ENCODE measurements around the gene TBC1D9.
"Not testable (repeated sequence)": the region's sequence is repeated elsewhere in the genome, so short reads cannot be mapped to it uniquely, and the experiment has no call there.

Gene TBC1D9

DNA sequence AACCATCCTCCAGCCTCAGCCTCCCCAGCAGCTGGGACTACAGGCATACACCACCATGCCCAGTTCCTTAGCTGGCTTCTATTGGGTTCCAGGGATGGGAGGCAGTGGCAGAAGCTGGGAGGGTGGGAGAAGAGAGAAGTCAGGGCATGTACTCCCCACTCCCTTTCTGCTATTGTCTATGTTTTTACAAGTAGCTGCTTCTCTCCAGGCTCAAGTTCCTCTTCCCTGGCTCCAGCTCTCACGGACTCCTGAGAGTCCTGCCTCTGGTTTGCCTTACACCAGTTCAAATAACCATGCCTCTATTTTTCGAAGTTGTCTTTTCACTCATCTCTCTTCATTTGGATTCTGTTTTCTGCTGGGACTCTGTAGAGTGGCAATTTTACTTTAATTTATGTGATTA, 2.9 kb downstream of the TBC1D9 start:
- no peak for DNase-seq
- no peak overlapping the region for H3K27ac ChIP-seq
- no peak overlapping the region for H3K4me3 ChIP-seq (ENCODE audit: low read depth, low read length)
- in situ Hi-C loops (cut with HindIII; ENCODE audit: low pct_ligation_motif_present, low sequenced_read_pairs): no loop called here
- TF ChIP-seq, protein P1, sequence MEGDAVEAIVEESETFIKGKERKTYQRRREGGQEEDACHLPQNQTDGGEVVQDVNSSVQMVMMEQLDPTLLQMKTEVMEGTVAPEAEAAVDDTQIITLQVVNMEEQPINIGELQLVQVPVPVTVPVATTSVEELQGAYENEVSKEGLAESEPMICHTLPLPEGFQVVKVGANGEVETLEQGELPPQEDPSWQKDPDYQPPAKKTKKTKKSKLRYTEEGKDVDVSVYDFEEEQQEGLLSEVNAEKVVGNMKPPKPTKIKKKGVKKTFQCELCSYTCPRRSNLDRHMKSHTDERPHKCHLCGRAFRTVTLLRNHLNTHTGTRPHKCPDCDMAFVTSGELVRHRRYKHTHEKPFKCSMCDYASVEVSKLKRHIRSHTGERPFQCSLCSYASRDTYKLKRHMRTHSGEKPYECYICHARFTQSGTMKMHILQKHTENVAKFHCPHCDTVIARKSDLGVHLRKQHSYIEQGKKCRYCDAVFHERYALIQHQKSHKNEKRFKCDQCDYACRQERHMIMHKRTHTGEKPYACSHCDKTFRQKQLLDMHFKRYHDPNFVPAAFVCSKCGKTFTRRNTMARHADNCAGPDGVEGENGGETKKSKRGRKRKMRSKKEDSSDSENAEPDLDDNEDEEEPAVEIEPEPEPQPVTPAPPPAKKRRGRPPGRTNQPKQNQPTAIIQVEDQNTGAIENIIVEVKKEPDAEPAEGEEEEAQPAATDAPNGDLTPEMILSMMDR (IDR thresholded peaks at IDR 0.05; ENCODE audit: low read depth, low read length, missing control alignments): no peak
- no peaks in the 10 kb centered on the region for H3K36me3 ChIP-seq (replicated peaks)
- H3K27me3 ChIP-seq (replicated peaks): no peaks in the 10 kb centered on the region

DNA sequence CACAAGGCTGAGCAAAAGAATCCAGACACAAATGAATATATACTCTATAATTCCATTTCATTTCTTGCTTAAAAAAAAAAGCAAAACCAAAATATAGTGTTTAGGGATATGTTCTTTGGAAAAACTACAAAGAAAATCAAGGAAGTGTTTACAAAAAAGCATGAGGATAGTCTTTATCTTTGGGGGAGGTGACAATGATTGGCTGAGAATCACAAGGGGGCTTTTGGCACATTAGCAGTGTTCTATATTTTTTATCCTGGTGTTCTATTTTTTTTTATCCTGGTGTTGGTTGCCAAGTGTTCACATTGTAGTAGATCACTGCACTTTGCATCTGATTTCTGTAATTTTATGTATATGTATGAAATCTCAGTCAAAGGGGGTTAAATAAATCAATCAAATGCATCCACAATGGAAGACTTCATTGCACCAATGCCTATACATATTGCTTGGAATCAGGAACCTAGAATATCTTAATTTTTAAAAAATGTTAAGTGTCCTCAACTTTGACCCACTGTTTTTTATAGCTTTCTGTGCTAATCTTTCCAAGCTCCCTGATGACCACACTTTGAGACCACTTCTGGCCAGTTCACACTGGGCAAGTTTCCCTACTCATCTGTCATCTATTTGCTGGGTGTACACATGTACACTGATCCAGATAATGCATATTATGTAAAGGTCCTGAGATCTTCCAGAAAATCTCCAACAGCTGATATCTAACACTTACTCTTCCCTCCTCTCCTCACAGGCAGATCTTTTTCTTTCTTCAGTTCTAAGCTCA, 3.7 kb downstream of the TBC1D9 start:
- H3K27ac ChIP-seq: no peak overlapping the region
- no peaks in the 10 kb centered on the region for H3K27me3 ChIP-seq (replicated peaks)
- TF ChIP-seq, protein P1 (IDR thresholded peaks at IDR 0.05; ENCODE audit: low read depth, low read length, missing control alignments): no peak
- no peak overlapping the region for H3K4me3 ChIP-seq (ENCODE audit: low read depth, low read length)
- DNase-seq: no peak
- no peaks in the 10 kb centered on the region for H3K36me3 ChIP-seq (replicated peaks)
- in situ Hi-C loops (cut with HindIII; ENCODE audit: low pct_ligation_motif_present, low sequenced_read_pairs): no loop called here

DNA sequence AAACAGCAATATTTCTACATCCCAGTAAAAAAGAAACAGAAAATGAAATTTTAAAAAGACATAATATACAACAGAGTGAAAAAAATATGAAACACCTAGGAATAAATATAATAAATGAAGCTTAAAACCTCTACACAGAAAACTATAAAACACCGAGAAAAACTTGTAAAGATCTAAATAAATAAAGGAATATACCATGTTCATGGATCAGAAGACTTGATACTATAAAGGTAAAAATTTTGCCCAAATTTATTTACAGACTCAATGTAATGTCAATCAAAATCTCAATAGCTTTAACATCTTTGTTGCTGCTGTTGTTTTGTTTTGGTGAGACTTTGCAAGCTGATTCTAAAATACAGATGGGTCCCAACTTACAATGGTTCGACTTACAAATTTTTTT, 5.7 kb downstream of the TBC1D9 start:
- TF ChIP-seq, protein P1 (IDR thresholded peaks at IDR 0.05; ENCODE audit: low read depth, low read length, missing control alignments): no peak
- no peaks in the 10 kb centered on the region for H3K36me3 ChIP-seq (replicated peaks)
- in situ Hi-C loops (cut with HindIII; ENCODE audit: low pct_ligation_motif_present, low sequenced_read_pairs): no loop called here
- H3K27ac ChIP-seq: no peak overlapping the region
- no peaks in the 10 kb centered on the region for H3K27me3 ChIP-seq (replicated peaks)
- no peak for DNase-seq
- no peak overlapping the region for H3K4me3 ChIP-seq (ENCODE audit: low read depth, low read length)

DNA sequence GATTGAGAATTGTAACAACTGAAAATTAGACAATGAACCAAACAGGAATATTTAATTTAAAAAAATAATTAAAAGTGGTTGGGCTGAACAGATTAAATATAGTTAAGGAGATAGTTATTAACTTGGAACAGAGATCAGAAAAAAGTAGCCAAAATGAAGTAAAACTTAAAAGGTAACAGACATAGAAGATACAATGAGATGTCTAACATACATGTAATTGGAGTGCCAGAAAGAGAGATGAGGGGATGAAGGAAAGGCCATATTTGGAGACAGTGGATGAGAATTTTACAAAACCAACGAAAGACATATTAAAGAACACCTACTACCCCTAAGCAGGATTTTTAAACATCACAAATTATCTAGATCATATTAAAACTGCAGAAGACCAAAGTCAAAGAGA, 8.0 kb downstream of the TBC1D9 start:
- Histone ChIP-seq H3K27me3 (replicated peaks) (no peaks in the 10 kb centered on the region), H3K36me3 (replicated peaks) (no peaks in the 10 kb centered on the region), H3K4me3 (ENCODE audit: low read depth, low read length) (no peak overlapping the region), H3K27ac (no peak overlapping the region)
- no peak for DNase-seq
- TF ChIP-seq, protein P1 (IDR thresholded peaks at IDR 0.05; ENCODE audit: low read depth, low read length, missing control alignments): no peak
- in situ Hi-C loops (cut with HindIII; ENCODE audit: low pct_ligation_motif_present, low sequenced_read_pairs): no loop called here

DNA sequence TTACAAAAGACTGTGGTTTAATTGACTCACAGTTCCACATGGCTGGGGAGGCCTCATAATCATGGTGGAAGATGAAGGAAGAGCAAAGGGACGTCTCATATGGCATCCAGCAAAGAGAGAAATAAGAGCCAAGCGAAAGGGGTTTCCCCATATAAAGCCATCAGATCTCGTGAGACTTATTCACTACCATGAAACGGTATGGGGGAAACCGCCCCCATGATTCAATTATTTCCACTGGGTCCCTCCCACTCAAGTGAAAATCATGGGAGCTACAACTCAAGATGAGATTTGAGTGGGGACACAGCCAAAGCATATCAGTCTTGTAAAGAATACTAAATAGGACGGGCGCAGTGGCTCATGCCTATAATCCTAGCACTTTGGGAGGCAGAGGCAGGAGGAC, 9.6 kb downstream of the TBC1D9 start:
- H3K27me3 ChIP-seq (replicated peaks); H3K36me3 ChIP-seq (replicated peaks); DNase-seq; H3K4me3 ChIP-seq (ENCODE audit: low read depth, low read length); H3K27ac ChIP-seq; in situ Hi-C loops (cut with HindIII; ENCODE audit: low pct_ligation_motif_present, low sequenced_read_pairs): not testable (repeated sequence)

DNA sequence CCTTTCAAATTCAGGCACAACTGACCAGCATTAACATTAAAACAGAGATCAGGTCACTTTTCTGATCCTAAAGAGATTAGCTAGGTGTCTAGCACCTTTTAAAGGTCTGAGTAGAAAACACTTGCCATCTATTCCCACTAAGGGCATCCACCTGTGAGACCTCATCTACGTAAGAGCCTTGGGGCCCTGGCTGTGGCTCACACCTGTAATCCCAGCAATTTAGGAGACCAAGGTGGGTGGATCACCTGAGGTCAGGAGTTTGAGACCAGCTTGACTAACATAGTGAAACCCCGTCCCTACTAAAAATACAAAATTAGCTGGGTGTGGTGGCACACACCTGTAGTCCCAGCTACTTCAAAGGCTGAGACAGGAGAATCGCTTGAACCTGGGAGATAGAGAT, 11.8 kb downstream of the TBC1D9 start:
- in situ Hi-C loops (cut with HindIII; ENCODE audit: low pct_ligation_motif_present, low sequenced_read_pairs): no loop called here
- Histone ChIP-seq H3K27me3 (replicated peaks) (no peaks in the 10 kb centered on the region), H3K36me3 (replicated peaks) (no peaks in the 10 kb centered on the region), H3K4me3 (ENCODE audit: low read depth, low read length) (no peak overlapping the region), H3K27ac (no peak overlapping the region)
- DNase-seq: no peak
- TF ChIP-seq, protein P1 (IDR thresholded peaks at IDR 0.05; ENCODE audit: low read depth, low read length, missing control alignments): no peak
